Prostate gland (tissue), 2 donors: ENCODE data around the gene ADGRL3.

Source experiments
- POLR2A ChIP-seq: fragments of 450-650 bp; IDR thresholded peaks from one replicate; pipeline ENCODE4 v1.6.1; 2016; ENCODE audit warnings: antibody characterized with exemption, mild to moderate bottlenecking
- POLR2AphosphoS5 ChIP-seq: sonication (generic); formaldehyde crosslinking; IDR thresholded peaks from one replicate; pipeline ENCODE4 v1.6.1; 2017; ENCODE audit warnings: antibody characterized with exemption
- TF ChIP-seq, protein P1 (sequence below), 4 experiments: fragments of 200-600 bp in 2 of 4; fragments of 450-650 bp in 2 of 4; sonication (generic) in 2 of 4; IDR thresholded peaks; 1 replicate in 3 of 4; 2 replicates in 1 of 4; pipeline ENCODE4 v1.5.1; 2016 to 2019; ENCODE audit warnings: antibody characterized with exemption in 4 of 4, mild to moderate bottlenecking in 2 of 4, moderate library complexity in 2 of 4

- TF ChIP-seq POLR2AphosphoS5 (no peak), POLR2A (no peak)
- TF ChIP-seq, protein P1, sequence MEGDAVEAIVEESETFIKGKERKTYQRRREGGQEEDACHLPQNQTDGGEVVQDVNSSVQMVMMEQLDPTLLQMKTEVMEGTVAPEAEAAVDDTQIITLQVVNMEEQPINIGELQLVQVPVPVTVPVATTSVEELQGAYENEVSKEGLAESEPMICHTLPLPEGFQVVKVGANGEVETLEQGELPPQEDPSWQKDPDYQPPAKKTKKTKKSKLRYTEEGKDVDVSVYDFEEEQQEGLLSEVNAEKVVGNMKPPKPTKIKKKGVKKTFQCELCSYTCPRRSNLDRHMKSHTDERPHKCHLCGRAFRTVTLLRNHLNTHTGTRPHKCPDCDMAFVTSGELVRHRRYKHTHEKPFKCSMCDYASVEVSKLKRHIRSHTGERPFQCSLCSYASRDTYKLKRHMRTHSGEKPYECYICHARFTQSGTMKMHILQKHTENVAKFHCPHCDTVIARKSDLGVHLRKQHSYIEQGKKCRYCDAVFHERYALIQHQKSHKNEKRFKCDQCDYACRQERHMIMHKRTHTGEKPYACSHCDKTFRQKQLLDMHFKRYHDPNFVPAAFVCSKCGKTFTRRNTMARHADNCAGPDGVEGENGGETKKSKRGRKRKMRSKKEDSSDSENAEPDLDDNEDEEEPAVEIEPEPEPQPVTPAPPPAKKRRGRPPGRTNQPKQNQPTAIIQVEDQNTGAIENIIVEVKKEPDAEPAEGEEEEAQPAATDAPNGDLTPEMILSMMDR (IDR thresholded peaks at IDR 0.05), result no peak
These were observed 120.5 kb downstream of the ADGRL3 start for GRCh38 chr4:61320631-61321030.
